Erythroblast (primary cell): ENCODE measurements around the gene TMEM267.

Experiments used
- GATA1 ChIP-seq: IDR thresholded peaks from 2 replicates; pipeline ENCODE4 v1.6.1; 2011; ENCODE audit warnings: low read depth, mild to moderate bottlenecking, control low read depth, low read length, moderate library complexity
- POLR2A ChIP-seq: IDR thresholded peaks from 2 replicates; pipeline ENCODE4 v1.6.1; 2011; ENCODE audit warnings: mild to moderate bottlenecking, low read length

DNA sequence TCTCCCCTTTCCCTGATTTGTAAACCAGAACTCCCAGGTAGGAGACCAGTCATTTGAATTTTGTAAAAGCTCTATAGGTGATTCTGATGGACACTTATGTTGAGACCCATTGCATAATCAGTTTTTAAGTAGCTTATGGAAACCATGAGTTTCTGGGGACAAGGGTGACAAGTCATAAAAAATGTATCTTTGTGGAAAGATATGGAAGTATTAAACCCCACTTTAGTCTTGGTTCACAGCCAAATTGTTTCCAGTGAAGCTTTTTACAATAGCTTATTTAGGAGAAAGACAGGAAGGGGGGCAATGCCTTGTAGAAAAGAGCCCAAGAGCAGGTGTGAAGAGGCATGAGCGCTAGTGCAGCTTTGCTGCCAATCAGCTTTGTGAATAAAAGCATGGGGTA, 71.0 kb downstream of the TMEM267 start:
- TF ChIP-seq POLR2A: no peak
- no peak for TF ChIP-seq GATA1
